T-helper 22 cell (primary cell): ENCODE results near the gene FBXL19.
A peak's percentile ranks its signal among the peaks of the same experiment; 100 is the strongest.

Experiments
- DNase-seq: peaks from one replicate; pipeline ENCODE4 v3.0.0-alpha.2; 2020; ENCODE audit warnings: low read depth

The FBXL19 gene

DNA sequence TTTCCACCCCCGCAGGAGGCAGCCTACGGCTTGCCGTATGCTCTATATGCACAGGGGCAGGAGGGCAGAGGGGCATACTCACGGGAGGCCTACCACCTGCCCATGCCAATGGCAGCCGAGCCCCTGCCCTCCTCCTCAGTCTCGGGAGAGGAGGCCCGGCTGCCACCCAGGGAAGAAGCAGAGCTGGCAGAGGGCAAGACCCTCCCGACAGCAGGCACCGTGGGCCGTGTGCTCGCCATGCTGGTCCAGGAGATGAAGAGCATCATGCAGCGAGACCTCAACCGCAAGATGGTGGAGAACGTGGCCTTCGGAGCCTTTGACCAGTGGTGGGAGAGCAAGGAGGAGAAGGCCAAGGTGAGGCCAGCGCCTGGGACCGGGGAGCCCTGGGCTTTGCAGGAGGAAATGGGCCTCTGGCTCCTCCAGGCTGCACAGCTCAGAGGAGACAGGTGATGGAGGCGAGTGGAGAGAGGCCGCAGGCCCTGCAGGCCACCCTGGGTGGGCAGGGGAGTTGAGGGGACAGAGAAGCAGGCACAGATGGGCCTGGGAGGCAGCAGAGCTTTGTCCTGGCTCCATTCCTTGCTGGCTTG lies 42.8 kb downstream of the FBXL19 start:
- DNase-seq = no peak

GRCh38 chr16:30967795-30968194 lies 44.4 kb downstream of the FBXL19 start:
- no peak for DNase-seq

- no peak for DNase-seq
These were observed 46.0 kb downstream of the FBXL19 start for GRCh38 chr16:30969246-30969842.

GRCh38 chr16:30971298-30971697 lies 47.9 kb downstream of the FBXL19 start:
- no peak for DNase-seq

DNA sequence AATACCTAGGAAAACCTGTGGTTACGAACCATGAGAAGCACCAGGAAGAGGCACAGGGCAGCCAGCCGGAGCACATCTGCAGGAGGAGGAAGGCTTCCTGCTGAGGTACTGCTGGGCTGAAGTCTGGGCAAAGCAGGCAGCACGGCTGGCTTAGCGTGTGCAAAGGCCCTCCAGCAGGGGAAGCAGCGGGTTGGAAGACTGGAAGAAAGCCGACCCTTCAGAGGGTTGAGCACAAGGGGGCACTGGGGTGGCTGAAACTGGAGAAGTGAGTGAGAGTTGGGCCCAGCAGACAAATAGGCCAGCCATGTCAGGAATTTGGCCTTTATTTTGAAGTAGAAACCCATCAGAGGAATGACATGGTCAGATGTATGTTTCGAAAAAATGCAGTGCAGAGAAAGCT lies 49.5 kb downstream of the FBXL19 start:
- DNase-seq = no peak

GRCh38 chr16:30974348-30974747 lies 51.0 kb downstream of the FBXL19 start:
- DNase-seq = no peak

DNA sequence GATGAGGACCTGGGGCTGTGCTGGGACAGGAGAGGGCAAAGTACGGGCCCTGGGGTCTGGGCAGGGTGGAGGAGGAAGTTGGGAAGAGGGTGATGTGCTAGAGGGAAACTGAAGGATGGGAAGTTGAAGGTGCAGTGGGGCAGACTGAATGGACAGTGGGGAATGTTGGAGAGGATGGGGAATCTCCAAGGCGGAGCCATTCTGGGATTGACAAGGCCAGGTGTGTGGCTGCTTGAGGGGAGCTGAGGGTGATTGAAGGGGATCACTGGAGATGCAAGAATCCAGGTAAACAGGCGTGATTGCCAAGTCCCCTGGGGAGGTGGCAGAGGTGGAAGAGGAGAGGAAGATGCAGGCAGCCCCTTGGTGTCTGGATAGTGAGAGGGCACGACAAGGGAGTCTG lies 53.1 kb downstream of the FBXL19 start:
- no peak for DNase-seq

DNA sequence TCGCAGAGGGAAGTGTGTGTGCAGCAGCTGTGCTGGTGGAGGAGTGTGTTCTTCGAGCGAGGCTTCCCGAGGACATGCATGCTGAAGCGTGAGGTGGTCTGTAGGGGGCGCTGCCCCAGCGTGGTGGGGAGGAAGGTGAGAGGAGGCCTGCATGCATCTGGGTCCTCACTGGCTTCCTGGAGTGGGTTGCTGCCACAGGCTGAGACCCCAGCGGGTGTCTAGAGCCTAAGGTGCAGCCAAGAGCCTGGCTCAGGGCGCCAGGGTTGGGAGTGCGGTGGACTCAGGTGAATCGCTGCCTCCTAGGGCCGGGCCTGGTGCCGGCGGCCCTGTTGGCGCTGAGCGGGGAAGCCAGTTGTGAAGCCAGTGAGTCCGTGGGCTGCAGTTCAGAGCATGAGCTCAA lies 54.1 kb downstream of the FBXL19 start:
- DNase-seq = no peak

DNA sequence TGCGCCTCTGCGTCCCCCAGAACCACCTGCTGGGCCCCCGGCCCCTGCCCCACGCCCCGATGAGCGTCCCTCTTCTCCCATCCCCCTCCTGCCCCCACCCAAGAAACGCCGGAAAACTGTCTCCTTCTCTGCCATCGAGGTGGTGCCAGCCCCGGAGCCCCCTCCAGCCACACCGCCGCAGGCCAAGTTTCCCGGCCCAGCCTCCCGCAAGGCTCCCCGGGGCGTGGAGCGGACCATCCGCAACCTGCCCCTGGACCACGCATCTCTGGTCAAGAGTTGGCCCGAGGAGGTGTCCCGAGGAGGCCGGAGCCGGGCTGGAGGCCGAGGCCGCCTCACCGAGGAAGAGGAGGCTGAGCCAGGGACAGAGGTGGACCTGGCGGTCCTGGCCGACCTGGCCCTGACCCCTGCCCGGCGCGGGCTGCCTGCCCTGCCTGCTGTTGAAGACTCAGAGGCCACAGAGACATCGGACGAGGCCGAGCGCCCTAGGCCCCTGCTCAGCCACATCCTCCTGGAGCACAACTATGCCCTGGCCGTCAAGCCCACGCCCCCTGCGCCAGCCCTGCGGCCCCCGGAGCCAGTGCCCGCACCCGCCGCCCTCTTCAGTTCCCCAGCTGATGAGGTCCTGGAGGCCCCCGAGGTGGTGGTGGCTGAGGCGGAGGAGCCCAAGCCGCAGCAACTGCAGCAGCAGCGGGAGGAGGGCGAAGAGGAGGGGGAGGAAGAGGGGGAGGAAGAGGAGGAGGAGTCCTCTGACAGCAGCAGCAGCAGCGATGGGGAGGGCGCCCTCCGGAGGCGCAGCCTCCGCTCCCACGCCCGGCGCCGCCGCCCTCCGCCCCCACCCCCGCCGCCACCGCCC lies 56.0 kb downstream of the FBXL19 start:
- no peak for DNase-seq

- DNase-seq = no peak
These were observed 56.6 kb downstream of the FBXL19 start for GRCh38 chr16:30980023-30980371.

GRCh38 chr16:30980434-30980833 lies 57.1 kb downstream of the FBXL19 start:
- DNase-seq = no peak

DNA sequence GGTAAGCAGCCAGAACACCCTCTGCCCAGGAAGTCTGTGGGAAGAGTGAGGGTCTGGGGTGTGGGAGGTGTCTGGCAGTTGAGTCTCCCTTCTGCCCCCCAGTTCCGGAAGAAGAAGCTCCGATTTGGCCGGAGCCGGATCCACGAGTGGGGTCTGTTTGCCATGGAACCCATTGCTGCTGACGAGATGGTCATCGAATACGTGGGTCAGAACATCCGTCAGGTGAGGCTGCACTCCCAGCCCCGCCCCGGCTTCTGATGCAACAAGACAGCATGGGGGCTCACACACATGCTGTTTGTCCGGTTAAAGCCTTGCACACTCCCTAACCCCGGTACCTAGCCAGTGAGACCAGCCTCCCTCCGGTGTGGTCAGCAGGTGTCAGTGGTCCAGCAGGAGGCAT lies 57.6 kb downstream of the FBXL19 start:
- DNase-seq = no peak

DNA sequence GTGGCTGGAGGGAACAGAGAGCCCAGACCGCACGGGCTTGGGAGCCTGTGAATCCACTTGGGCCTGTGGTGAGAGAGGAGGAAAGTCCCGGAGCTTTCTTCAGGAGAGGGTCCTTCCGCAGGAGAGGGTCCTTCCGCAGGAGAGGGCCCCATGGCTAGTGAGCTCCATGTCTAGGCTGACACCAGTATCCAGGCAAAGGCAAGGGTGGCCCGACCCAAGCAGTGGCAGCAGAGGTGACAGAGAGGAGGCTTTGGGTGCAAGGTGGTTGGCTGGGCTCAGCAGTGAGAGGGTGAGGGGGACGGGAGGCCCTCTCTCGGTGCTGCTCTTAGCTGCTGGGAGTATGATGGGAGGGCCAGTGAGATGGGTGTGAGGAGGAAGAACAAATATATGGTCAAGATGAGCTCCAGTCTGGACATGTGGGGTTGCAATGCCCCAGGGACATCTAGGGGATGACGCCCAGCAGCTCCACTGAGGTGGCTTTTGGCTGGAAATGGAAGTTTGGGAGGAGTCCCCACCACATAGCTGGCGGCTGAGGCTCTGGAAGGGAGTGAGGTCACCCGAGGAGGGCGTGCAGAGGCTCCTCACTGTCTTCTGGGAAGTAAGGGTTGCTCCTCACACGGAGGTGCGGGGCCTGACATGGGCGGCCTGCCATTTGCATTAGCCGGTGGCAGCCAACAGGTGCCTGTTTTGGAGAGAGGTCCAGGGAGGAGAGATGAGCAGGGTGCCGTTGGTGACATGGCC lies 59.3 kb downstream of the FBXL19 start:
- no peak for DNase-seq

GRCh38 chr16:30983289-30983889 lies 60.0 kb downstream of the FBXL19 start:
- no peak for DNase-seq

DNA sequence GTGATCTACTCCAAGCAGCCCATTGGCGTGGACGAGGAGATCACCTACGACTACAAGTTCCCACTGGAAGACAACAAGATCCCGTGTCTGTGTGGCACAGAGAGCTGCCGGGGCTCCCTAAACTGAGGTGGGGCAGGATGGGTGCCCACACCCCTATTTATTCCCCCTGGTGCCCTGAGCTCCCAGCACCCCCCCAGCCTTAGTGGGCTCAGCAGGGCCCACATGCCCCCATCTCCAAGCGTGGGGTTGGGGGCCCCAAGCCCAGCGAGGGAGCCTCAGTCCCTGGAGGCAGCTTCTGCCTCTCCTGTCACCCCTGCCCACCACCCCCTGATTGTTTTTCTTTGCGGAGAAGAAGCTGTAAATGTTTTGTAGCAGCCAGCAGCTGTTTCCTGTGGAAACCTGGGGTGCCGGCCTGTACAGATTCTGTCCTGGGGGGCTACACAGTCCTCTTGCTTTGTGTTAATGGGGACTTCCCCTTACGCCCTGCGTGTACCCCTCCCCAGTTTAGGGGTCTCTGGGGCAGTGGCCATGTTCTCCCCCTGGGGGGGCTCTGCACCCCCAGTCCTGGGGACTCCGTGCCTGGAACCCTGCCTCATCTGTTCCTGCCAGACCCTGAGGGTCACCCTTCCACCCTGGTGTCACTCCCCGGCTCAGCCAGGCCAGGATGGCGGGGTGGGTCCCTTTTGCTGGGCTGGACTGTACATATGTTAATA lies 60.7 kb downstream of the FBXL19 start:
- DNase-seq = no peak

DNA sequence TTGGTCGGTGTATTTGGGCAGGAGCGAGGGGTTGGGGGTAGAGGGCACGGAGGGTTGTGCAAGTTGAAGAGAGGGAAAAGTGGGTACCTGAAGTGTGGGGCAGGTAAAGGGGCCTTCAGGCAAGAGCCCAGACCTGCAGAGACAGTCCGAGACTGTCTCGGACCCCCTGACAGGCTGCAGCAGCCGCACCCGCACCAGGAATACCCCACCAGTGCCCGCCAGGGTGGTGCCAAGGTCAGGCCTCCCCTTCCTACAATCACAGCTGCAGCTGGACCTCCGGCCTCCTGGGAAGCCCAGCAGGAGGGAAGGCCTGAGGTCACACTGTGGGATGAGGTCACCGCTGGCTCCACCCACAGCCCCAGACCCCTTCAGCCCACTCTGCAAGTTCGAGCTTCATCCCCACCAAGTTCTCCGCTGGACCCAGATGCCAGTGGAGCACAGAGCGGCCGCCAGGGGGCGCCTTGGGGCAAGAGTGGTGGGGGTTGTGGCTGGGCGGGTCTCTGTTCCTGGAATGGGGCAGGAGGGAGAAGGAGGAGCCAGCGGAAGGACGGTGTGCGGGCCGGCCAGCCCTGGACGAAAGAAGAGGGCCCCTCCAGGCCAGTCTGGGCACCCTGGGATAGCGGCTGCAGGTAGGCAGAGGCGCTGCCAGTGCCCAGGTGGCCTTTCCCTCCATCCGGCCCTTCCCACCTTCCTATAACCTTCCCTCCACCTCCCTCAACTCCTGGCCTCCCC lies 61.5 kb downstream of the FBXL19 start, which contains the start of gene HSD3B7:
HSD3B7 (plus strand) TSS at position 539 of the 732 bp plus-strand sequence. CDS start 452 bp downstream, outside the sequence.
- peak; percentile 45 for DNase-seq

- no peak for DNase-seq
These were observed 62.2 kb downstream of the FBXL19 start for GRCh38 chr16:30985401-30986128.

- no peak for DNase-seq
These were observed 63.0 kb downstream of the FBXL19 start for GRCh38 chr16:30986129-30986991.

GRCh38 chr16:30987581-30988190 lies 64.3 kb downstream of the FBXL19 start:
- no peak for DNase-seq
